HFF-Myc (cell line): ENCODE results near the gene FLVCR2.

ENCODE experiments used
- DNase-seq: peaks from one replicate; pipeline ENCODE4 v3.0.0-alpha.2; 2011; ENCODE audit warnings: low read depth; ENCODE audit errors: extremely low read depth
- H3K4me3 ChIP-seq: replicated peaks from 2 replicates; pipeline ENCODE4 v1.5.1; 2011; ENCODE audit warnings: low read depth, mild to moderate bottlenecking, control low read depth, low read length
- TF ChIP-seq, protein P1 (sequence below): IDR thresholded peaks from 2 replicates; pipeline ENCODE4 v1.5.1; 2012; ENCODE audit warnings: mild to moderate bottlenecking, low read depth, low read length, control low read depth; ENCODE audit errors: missing control alignments

The FLVCR2 gene

DNA sequence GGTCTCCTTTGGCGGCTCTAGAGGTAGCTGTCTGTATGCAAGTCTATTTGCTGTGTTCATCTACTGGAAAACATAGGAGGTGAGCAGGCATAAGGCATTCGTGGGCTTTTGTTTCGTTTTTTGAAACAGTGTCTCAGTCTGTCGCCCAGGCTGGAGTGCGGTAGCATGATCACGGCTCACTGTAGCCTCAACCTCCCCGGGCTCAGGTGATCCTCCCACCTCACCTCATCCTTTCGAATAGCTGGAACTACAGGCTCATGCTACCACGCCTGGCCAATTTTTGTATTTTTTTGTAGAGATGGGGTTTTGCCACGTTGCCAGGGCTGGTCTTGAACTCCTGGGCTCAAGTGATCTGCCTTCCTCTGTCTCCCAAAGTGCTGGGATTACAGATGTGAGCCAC lies 27.5 kb downstream of the FLVCR2 start:
- H3K4me3 ChIP-seq: no peak overlapping the region
- TF ChIP-seq, protein P1, sequence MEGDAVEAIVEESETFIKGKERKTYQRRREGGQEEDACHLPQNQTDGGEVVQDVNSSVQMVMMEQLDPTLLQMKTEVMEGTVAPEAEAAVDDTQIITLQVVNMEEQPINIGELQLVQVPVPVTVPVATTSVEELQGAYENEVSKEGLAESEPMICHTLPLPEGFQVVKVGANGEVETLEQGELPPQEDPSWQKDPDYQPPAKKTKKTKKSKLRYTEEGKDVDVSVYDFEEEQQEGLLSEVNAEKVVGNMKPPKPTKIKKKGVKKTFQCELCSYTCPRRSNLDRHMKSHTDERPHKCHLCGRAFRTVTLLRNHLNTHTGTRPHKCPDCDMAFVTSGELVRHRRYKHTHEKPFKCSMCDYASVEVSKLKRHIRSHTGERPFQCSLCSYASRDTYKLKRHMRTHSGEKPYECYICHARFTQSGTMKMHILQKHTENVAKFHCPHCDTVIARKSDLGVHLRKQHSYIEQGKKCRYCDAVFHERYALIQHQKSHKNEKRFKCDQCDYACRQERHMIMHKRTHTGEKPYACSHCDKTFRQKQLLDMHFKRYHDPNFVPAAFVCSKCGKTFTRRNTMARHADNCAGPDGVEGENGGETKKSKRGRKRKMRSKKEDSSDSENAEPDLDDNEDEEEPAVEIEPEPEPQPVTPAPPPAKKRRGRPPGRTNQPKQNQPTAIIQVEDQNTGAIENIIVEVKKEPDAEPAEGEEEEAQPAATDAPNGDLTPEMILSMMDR: no peak
- DNase-seq: no peak

DNA sequence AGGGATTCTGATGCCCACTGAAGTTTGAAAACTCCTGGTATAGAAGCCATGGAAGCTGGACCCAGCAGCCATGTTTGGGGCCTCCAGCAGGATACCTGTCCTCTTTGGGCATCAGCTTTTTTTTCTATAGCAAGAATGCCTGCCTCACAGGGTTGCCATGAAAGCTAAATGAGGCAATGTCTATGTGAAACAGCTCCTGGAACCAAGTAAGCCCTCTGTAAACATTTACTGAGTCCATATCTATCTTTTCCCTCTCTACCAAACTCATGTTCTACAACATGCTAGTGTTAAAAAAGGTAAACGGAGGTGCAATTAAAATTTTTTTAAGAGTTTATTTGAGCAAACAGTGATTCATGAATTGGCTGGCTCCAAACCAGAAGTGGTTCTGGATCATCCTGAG lies 28.6 kb downstream of the FLVCR2 start:
- no peak for DNase-seq
- no peak overlapping the region for H3K4me3 ChIP-seq
- TF ChIP-seq, protein P1: no peak

DNA sequence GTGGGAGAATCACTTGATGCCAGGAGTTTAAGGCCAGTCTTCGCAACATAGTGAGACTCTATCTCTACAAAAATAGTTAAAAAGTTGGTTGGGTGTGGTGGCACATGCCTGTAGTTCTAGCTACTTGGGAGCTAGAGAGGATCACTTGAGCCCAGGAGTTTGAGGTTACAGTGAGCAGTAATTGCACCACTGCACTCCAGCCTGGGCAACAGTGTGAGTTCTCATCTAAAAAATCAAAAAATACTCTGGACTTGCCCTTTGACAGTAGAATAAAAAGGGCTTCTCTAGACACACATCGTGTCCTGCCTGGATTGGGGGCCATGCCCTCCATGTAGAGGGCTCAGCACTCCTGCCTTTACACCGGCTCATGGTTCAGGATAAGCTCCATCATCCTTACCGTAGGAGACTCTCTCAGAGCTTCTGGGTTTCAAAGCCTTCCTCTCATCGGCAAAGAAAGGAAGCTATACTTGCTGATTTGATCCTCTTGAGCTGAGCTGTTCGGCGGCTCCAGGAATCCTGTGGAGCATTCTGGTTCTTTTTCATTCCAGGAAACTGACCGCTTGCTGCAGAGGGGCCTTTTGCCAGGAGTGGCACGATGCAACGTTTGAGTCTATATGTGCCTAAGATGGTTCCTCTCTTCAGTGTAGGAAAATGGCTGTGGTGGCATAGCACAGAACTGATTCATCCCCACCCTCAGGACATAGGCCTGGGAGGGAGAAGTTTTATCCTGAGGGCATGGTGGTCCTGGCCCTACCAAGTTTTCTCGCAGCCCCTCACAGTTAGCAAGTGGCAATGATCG lies 29.6 kb downstream of the FLVCR2 start:
- TF ChIP-seq, protein P1: no peak
- H3K4me3 ChIP-seq: no peak overlapping the region
- DNase-seq: no peak

DNA sequence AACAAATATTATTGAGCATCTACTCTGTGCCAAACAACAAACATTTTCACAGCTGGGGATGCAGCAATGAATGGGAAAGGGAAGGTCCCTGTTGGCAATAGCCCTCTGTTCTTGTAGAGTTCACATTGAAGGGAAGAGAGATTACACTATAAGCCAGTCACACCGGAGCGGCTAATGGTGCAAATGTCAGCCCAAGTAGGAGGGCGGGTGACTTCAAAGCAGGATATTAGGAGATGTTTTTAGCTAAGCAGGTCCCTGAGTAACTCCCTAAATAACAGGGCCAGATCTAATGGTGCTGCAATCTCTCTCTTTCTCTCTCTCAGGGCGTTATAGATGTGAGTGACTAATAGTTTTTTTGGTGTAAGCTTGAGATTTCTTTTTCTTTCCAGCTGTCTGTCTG lies 30.7 kb downstream of the FLVCR2 start:
- DNase-seq: no peak
- TF ChIP-seq, protein P1: no peak
- H3K4me3 ChIP-seq: no peak overlapping the region

DNA sequence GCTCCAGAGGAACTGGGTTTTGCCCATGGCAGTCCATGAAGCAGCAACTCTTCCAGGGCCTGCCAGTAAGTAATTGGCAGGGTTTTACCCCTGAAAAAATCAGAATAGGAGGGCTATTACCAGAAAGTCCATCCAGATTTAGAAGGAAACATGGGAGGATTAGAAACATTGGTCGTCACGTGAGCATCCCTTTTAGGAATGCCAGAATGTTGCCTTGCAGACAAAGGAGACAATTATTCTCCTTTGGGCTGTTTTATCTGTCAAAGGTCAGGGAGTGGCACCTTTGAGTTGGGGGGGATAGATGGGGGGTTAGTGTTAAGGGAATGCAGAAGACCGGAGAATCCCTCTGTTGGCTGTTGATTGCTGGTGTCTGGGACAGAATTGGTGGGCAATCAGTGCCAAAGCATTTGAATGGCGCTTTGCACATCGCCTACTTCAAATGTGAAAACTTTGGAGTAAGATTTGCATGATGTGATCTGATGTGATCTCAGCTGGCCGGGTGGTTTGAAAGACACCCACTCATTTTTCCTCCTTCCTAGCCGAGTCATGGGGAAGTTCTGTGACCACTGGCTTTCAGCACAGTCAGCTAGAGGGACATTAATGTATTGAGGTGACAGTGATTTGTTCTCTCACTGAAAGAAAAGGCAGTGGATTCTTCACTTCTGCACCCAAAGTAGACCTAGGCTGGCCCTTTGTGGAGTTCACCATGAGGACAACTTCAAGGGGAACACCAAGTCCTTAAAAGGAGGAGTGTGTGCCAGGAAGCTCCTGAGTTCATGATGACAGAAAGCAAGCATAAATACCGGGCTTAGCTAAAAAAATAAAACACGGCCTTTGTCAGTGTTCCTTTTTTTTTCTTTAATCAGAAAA lies 31.4 kb downstream of the FLVCR2 start:
- TF ChIP-seq, protein P1: no peak
- no peak overlapping the region for H3K4me3 ChIP-seq
- DNase-seq: no peak

DNA sequence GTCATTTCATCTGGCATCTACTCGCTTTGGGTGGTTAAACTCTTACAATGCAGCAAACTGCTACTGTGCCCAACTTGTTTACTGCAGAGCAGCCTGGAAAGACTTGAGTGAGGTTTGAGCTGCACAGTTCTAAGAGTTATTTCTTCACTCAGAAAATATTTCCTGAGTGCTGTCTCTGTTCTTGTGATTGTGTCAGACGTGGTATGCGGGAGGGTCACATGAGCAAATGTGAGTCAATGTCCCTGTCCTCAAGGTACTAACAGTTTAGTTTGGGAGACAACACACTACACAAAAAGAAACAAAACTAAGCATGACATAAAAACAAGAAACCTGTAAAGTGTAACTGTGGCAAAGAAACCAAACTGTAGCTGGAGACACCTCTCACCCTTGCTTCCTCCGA lies 32.4 kb downstream of the FLVCR2 start:
- TF ChIP-seq, protein P1: no peak
- no peak overlapping the region for H3K4me3 ChIP-seq
- DNase-seq: no peak
